Stimulated activated CD4-positive, alpha-beta T cell treated with anti-CD3 and anti-CD28 coated beads, Interleukin-15, amount 100 ng/mL, for 24 hours (primary cell): ENCODE data around the gene ADAMTS2.

Experiments
- DNase-seq: peaks from one replicate; pipeline ENCODE4 v3.0.0-alpha.2; 2020

ADAMTS2 gene

GRCh38 chr5:179345433-179346321 is at the start of gene ADAMTS2:
Gene ADAMTS2, minus strand, starts transcription at chr5:179345461. Its CDS starts 133 bp downstream, at chr5:179345328.
- peak; percentile 51 for DNase-seq

GRCh38 chr5:179393078-179393477 is 47.8 kb upstream of the ADAMTS2 start:
- DNase-seq = no peak

GRCh38 chr5:179387151-179388110 is 42.2 kb upstream of the ADAMTS2 start:
- DNase-seq = no peak

GRCh38 chr5:179385914-179386313 is 40.7 kb upstream of the ADAMTS2 start:
- DNase-seq = no peak

GRCh38 chr5:179382486-179382885 is 37.2 kb upstream of the ADAMTS2 start:
- no peak for DNase-seq

GRCh38 chr5:179381691-179382090 is 36.4 kb upstream of the ADAMTS2 start:
- DNase-seq = no peak

- no peak for DNase-seq
Observed at GRCh38 chr5:179380211-179381035, 35.2 kb upstream of the ADAMTS2 start.

GRCh38 chr5:179379321-179379890 is 34.1 kb upstream of the ADAMTS2 start:
- DNase-seq = no peak

GRCh38 chr5:179378441-179379271 is 33.4 kb upstream of the ADAMTS2 start:
- DNase-seq = no peak

GRCh38 chr5:179378116-179378440 is 32.8 kb upstream of the ADAMTS2 start:
- DNase-seq = no peak

GRCh38 chr5:179377421-179378115 is 32.3 kb upstream of the ADAMTS2 start:
- no peak for DNase-seq

- DNase-seq = no peak
Observed at GRCh38 chr5:179376701-179377420, 31.6 kb upstream of the ADAMTS2 start.

- no peak for DNase-seq
Observed at GRCh38 chr5:179375831-179376365, 30.6 kb upstream of the ADAMTS2 start.

GRCh38 chr5:179375236-179375685 is 30.0 kb upstream of the ADAMTS2 start:
- DNase-seq = no peak

GRCh38 chr5:179374506-179375235 is 29.4 kb upstream of the ADAMTS2 start:
- DNase-seq = no peak

- DNase-seq = no peak
Observed at GRCh38 chr5:179373961-179374505, 28.8 kb upstream of the ADAMTS2 start.

- no peak for DNase-seq
Observed at GRCh38 chr5:179373101-179373934, 28.1 kb upstream of the ADAMTS2 start.
